SU-DHL-6 (cell line): ENCODE measurements around the gene ACHE.

Experiments
- CTCF ChIP-seq: fragments of 200-600 bp; sonication (generic); IDR thresholded peaks from one replicate; pipeline ENCODE4 v1.5.1; 2017; ENCODE audit warnings: antibody characterized with exemption, mild to moderate bottlenecking, low read length, moderate library complexity; ENCODE audit not compliant: insufficient read depth, poor library complexity, severe bottlenecking
- EZH2phosphoT487 ChIP-seq: fragments of 200-600 bp; sonication (generic), shearing (Covaris generic); conservative IDR thresholded peaks from 2 replicates; pipeline ENCODE4 v1.6.1; 2018; ENCODE audit warnings: mild to moderate bottlenecking, antibody characterized with exemption, low read length, moderate library complexity, mixed read lengths

- no peak for TF ChIP-seq CTCF
- no peak for TF ChIP-seq EZH2phosphoT487
These were observed 15.0 kb downstream of the ACHE start for GRCh38 chr7:100880645-100881044.
